Keratinocyte (primary cell): ENCODE data around the gene CLK3. TPM values are rescaled to one million over a fixed set of nuclear protein-coding genes. Genes with fewer than 3 reads are reported as not detected.

Experiments
- DNase-seq: peaks from one replicate; pipeline ENCODE4 v3.0.0-alpha.2; 2011; ENCODE audit warnings: low read depth, missing footprints, low spot score
- FAIRE-seq: peaks from 2 replicates; lab custom pipeline; 2011; peaks lifted over from hg19 to GRCh38; lab: Jason Lieb, UNC
- H2AFZ ChIP-seq: 2 replicates; pipeline ENCODE4 v1.6.0; 2012; ENCODE audit warnings: low read length, control low read depth, inconsistent platforms; ENCODE audit not compliant: control insufficient read depth
- H3K27ac ChIP-seq: 2 replicates; pipeline ENCODE4 v1.5.1; 2011; ENCODE audit warnings: low read length; ENCODE audit not compliant: control insufficient read depth, insufficient read depth
- H3K27me3 ChIP-seq: 3 replicates; pipeline ENCODE4 v1.6.0; 2011; ENCODE audit warnings: low read length; ENCODE audit not compliant: control insufficient read depth, insufficient read depth; ENCODE audit errors: extremely low read depth
- H3K36me3 ChIP-seq, 2 experiments: 2 replicates in 1 of 2; 3 replicates in 1 of 2; pipeline ENCODE4 v1.5.1; 2011; ENCODE audit warnings: low read length in 2 of 2, mild to moderate bottlenecking in 1 of 2; ENCODE audit not compliant: control insufficient read depth in 2 of 2, insufficient read depth in 2 of 2; ENCODE audit errors: extremely low read depth in 1 of 2
- H3K4me1 ChIP-seq: 3 replicates; pipeline ENCODE4 v1.5.1; 2011; ENCODE audit warnings: low read length; ENCODE audit not compliant: control insufficient read depth, insufficient read depth; ENCODE audit errors: extremely low read depth
- H3K4me2 ChIP-seq: 3 replicates; pipeline ENCODE4 v1.6.0; 2011; ENCODE audit warnings: low read depth, low read length; ENCODE audit not compliant: control insufficient read depth, insufficient read depth; ENCODE audit errors: extremely low read depth
- H3K4me3 ChIP-seq, 3 experiments: fragments of 200-600 bp in 1 of 3; sonication (generic) in 1 of 3; 2 replicates in 2 of 3; 3 replicates in 1 of 3; pipeline ENCODE4 v1.5.1; 2011 to 2016; ENCODE audit warnings: low read length in 3 of 3, mild to moderate bottlenecking in 3 of 3, control low read depth in 2 of 3, inconsistent platforms in 1 of 3, low read depth in 1 of 3, mixed read lengths in 1 of 3, mixed run types in 1 of 3, moderate library complexity in 1 of 3; ENCODE audit not compliant: control insufficient read depth in 2 of 3, insufficient read depth in 2 of 3; ENCODE audit errors: extremely low read depth in 1 of 3
- H3K79me2 ChIP-seq: 2 replicates; pipeline ENCODE4 v1.6.0; 2012; ENCODE audit warnings: low read length; ENCODE audit not compliant: control insufficient read depth, insufficient read depth
- H3K9ac ChIP-seq: 3 replicates; pipeline ENCODE4 v1.6.0; 2011; ENCODE audit warnings: low read length; ENCODE audit not compliant: control insufficient read depth, insufficient read depth; ENCODE audit errors: extremely low read depth
- H3K9me1 ChIP-seq: 3 replicates; pipeline ENCODE4 v1.6.0; 2011; ENCODE audit warnings: low read length; ENCODE audit not compliant: control insufficient read depth, insufficient read depth; ENCODE audit errors: extremely low read depth
- H3K9me3 ChIP-seq: 2 replicates; pipeline ENCODE4 v1.5.1; 2012; ENCODE audit warnings: low read depth, low read length; ENCODE audit not compliant: control insufficient read depth
- H4K20me1 ChIP-seq: 3 replicates; pipeline ENCODE4 v1.6.0; 2011; ENCODE audit warnings: low read length; ENCODE audit not compliant: control insufficient read depth, insufficient read depth; ENCODE audit errors: extremely low read depth
- CTCF ChIP-seq, 3 experiments: IDR thresholded peaks in 1 of 3; conservative IDR thresholded peaks in 1 of 3; optimal IDR thresholded peaks in 1 of 3; 2 replicates in 2 of 3; 3 replicates in 1 of 3; pipeline versions ENCODE3 to v1.5.1; 2011; ENCODE audit warnings: low read length in 3 of 3, mild to moderate bottlenecking in 3 of 3, moderate library complexity in 2 of 3, control low read depth in 1 of 3, inconsistent platforms in 1 of 3; ENCODE audit not compliant: insufficient read depth in 2 of 3; ENCODE audit errors: extremely low read depth in 1 of 3
- EZH2 ChIP-seq: IDR thresholded peaks from one replicate; pipeline ENCODE4 v1.6.1; 2012; ENCODE audit warnings: inconsistent platforms, mild to moderate bottlenecking, low read length, moderate library complexity
- dilution Hi-C: fragments of 300-500 bp; cut with MboI; formaldehyde crosslinking; loops from one replicate; pipeline ENCODE4 v1.7.0; 2020; ENCODE audit warnings: low sequenced_read_pairs; ENCODE audit not compliant: extremely low pct_ligation_motif_present
- polyA plus RNA-seq, 5 experiments: library from polyadenylated mRNA; depleted of rRNA in 3 of 5; stranded (reverse) in 3 of 5; stranded (forward) in 1 of 5; unstranded in 1 of 5; fragments of >200 nt; gene quantifications; 1 replicate in 1 of 5; 2 replicates in 3 of 5; 3 replicates in 1 of 5; pipeline versions ENCODE4 v1.2.1 to v1.2.3, GENCODE V29; 2011 to 2012; ENCODE audit warnings: missing spikeins in 2 of 5, low read depth in 1 of 5, low replicate concordance in 1 of 5

CLK3 gene
- polyA plus RNA-seq, 1 donor (not counting 4 experiments of a cell fraction or from before 2014, with no cell fraction given) = 61.2 TPM

- Histone ChIP-seq H3K9me1 (no peaks in the 10 kb centered on the region), H3K4me3 (no peak overlapping the region), H3K79me2 (peaks cover 70% of the 10 kb centered on the region), H3K27me3 (no peaks in the 10 kb centered on the region), H3K36me3 (peaks cover 64 to 78% of the 10 kb centered on the region in 2 experiments), H3K9me3 (no peaks in the 10 kb centered on the region), H2AFZ (no peak overlapping the region), H3K27ac (no peak overlapping the region), H3K9ac (no peak overlapping the region), H3K4me1 (peaks cover 22% of the 10 kb centered on the region), H3K4me2 (no peak overlapping the region), H4K20me1 (peaks cover 44% of the 10 kb centered on the region)
- FAIRE-seq (no peak), DNase-seq (no peak)
- dilution Hi-C loops = no loop called here
- TF ChIP-seq EZH2 = no peak
- TF ChIP-seq CTCF (optimal IDR thresholded peaks at IDR 0.05 in 1 of 3, IDR thresholded peaks at IDR 0.05 in 1 of 3, conservative IDR thresholded peaks at IDR 0.05 in 1 of 3; ENCODE audit: extremely low read depth in 1 of 3, insufficient read depth in 2 of 3, low read length in 3 of 3) = no peak
Observed at GRCh38 chr15:74621546-74621920, 5.9 kb downstream of the CLK3 start.

- H3K4me1 ChIP-seq = peaks cover 18% of the 10 kb centered on the region
- peaks cover 68 to 82% of the 10 kb centered on the region in 2 experiments for H3K36me3 ChIP-seq
- H3K4me3 ChIP-seq = no peak overlapping the region
- no peak for TF ChIP-seq CTCF (optimal IDR thresholded peaks at IDR 0.05 in 1 of 3, IDR thresholded peaks at IDR 0.05 in 1 of 3, conservative IDR thresholded peaks at IDR 0.05 in 1 of 3; ENCODE audit: extremely low read depth in 1 of 3, insufficient read depth in 2 of 3, low read length in 3 of 3)
- no peaks in the 10 kb centered on the region for H3K27me3 ChIP-seq
- FAIRE-seq = no peak
- H3K79me2 ChIP-seq = peaks cover 66% of the 10 kb centered on the region
- no peak overlapping the region for H3K27ac ChIP-seq
- no peak overlapping the region for H2AFZ ChIP-seq
- DNase-seq = no peak
- H3K9me3 ChIP-seq = no peaks in the 10 kb centered on the region
- no peaks in the 10 kb centered on the region for H3K9me1 ChIP-seq
- dilution Hi-C loops = no loop called here
- peaks cover 43% of the 10 kb centered on the region for H4K20me1 ChIP-seq
- H3K4me2 ChIP-seq = no peak overlapping the region
- no peak overlapping the region for H3K9ac ChIP-seq
Observed at GRCh38 chr15:74621936-74622335, 6.3 kb downstream of the CLK3 start.
